Caco-2 (cell line): ENCODE measurements around the gene VPS52. TPM values are rescaled to one million over a fixed set of nuclear protein-coding genes. Genes with fewer than 3 reads are reported as not detected.

Experiments used
- BruUV-seq: library from RNA; stranded (reverse); fragments of 400-500 nt; replicated peaks from 2 replicates; lab custom pipeline; 2021; lab: Mats Ljungman, UMichigan
- CTCF ChIA-PET: fragments of 300-600 bp; sonication (Branson Sonifier 250); formaldehyde crosslinking; loops from one replicate; lab custom pipeline; 2022; ENCODE audit warnings: antibody characterized with exemption; lab: Charles Lee
- POLR2A ChIA-PET: fragments of 300-600 bp; sonication (Branson Sonifier 250); formaldehyde crosslinking; loops from one replicate; lab custom pipeline; 2022; ENCODE audit warnings: antibody characterized with exemption; lab: Charles Lee
- DNase-seq, 2 experiments: peaks; one replicate each; pipeline versions ENCODE4 v3.0.0 to v3.0.0-alpha.2; 2020 to 2022
- H3K27me3 ChIP-seq: replicated peaks from 2 replicates; pipeline ENCODE4 v1.6.0; 2011; ENCODE audit warnings: low read length; ENCODE audit not compliant: control insufficient read depth, insufficient read depth
- H3K36me3 ChIP-seq: 2 replicates; pipeline ENCODE4 v1.5.1; 2011; ENCODE audit warnings: low read length; ENCODE audit not compliant: control insufficient read depth, insufficient read depth
- H3K4me1 ChIP-seq: fragments of 250-450 bp; sonication (Bioruptor Pico); 2 replicates; pipeline ENCODE4 v1.5.1; 2020; ENCODE audit warnings: mild to moderate bottlenecking
- H3K4me3 ChIP-seq: 2 replicates; pipeline ENCODE4 v1.5.1; 2011; ENCODE audit warnings: low read depth, mild to moderate bottlenecking, control low read depth, low read length
- H3K9me3 ChIP-seq: fragments of 250-450 bp; sonication (Bioruptor Pico); 2 replicates; pipeline ENCODE4 v1.5.1; 2020; ENCODE audit warnings: mild to moderate bottlenecking, moderate library complexity
- H3K27ac Mint-ChIP-seq: one replicate; pipeline ENCODE4 v1.8.0; 2022; ENCODE audit warnings: mixed read lengths; ENCODE audit not compliant: unreplicated experiment
- H3K27me3 Mint-ChIP-seq: one replicate; pipeline ENCODE4 v1.8.0; 2022; ENCODE audit warnings: mixed read lengths; ENCODE audit not compliant: insufficient read depth, unreplicated experiment
- H3K36me3 Mint-ChIP-seq: one replicate; pipeline ENCODE4 v1.8.0; 2022; ENCODE audit warnings: mild to moderate bottlenecking, mixed read lengths; ENCODE audit not compliant: insufficient read depth, unreplicated experiment
- H3K4me1 Mint-ChIP-seq: one replicate; pipeline ENCODE4 v1.8.0; 2022; ENCODE audit warnings: low read depth, mixed read lengths; ENCODE audit not compliant: unreplicated experiment
- H3K4me3 Mint-ChIP-seq: one replicate; pipeline ENCODE4 v1.8.0; 2022; ENCODE audit warnings: mild to moderate bottlenecking, moderate library complexity, mixed read lengths; ENCODE audit not compliant: unreplicated experiment
- H3K9me3 Mint-ChIP-seq: one replicate; pipeline ENCODE4 v1.8.0; 2022; ENCODE audit warnings: mixed read lengths; ENCODE audit not compliant: unreplicated experiment
- CTCF ChIP-seq, 2 experiments: fragments of 200-600 bp in 1 of 2; IDR thresholded peaks; 1 replicate in 1 of 2; 2 replicates in 1 of 2; pipeline versions ENCODE4 v1.5.1 to v1.8.0; 2011 to 2022; ENCODE audit warnings: antibody characterized with exemption in 1 of 2, control low read depth in 1 of 2, inconsistent platforms in 1 of 2, low read depth in 1 of 2, low read length in 1 of 2, mild to moderate bottlenecking in 1 of 2, moderate library complexity in 1 of 2; ENCODE audit not compliant: insufficient read depth in 1 of 2, severe bottlenecking in 1 of 2, unreplicated experiment in 1 of 2
- intact Hi-C: fragments of 100-400 bp; cut with micrococcal nuclease; formaldehyde crosslinking; loops from one replicate; pipeline ENCODE4 v1.10.0; 2022; ENCODE audit not compliant: unreplicated experiment
- total RNA-seq: library from RNA; stranded (reverse); gene quantifications from 2 replicates; pipeline ENCODE4 v1.2.3, GENCODE V29; 2022

VPS52 gene
- total RNA-seq, 1 experiment from 2014 or later = 55.6 TPM

GRCh38 chr6:33204415-33205190 lies 67.1 kb downstream of the VPS52 start, which contains the start of gene HSD17B8:
HSD17B8 (plus strand) TSS chr6:33204655; CDS start chr6:33204669, 14 bp downstream.
- H3K27me3 Mint-ChIP-seq = no peaks in the 10 kb centered on the region
- H3K9me3 Mint-ChIP-seq = no peaks in the 10 kb centered on the region
- Histone ChIP-seq H3K9me3 (no peaks in the 10 kb centered on the region), H3K4me3 (peak within 1 kb of the TSS; percentile 69), H3K4me1 (peaks cover 22% of the 10 kb centered on the region), H3K27me3 (no peaks in the 10 kb centered on the region), H3K36me3 (peaks cover 13% of the 10 kb centered on the region)
- peak within 1 kb of the TSS; percentile 90 for H3K27ac Mint-ChIP-seq
- no peak for TF ChIP-seq CTCF (IDR thresholded peaks at IDR 0.05; ENCODE audit: insufficient read depth in 1 of 2, low read depth in 1 of 2, low read length in 1 of 2, severe bottlenecking in 1 of 2, unreplicated experiment in 1 of 2)
- intact Hi-C loops = loop anchor here (1.0 kb wide), 1 partner anchor 44 kb away; no protein-coding TSS in a partner anchor
- DNase-seq = peak; percentile 93
- no TSS peak for BruUV-seq
- peak within 1 kb of the TSS; percentile 90 for H3K4me3 Mint-ChIP-seq
- H3K36me3 Mint-ChIP-seq = peaks cover 74% of the 10 kb centered on the region
- CTCF ChIA-PET = interaction anchor here (1.0 to 1.6 kb wide), 3 partner anchors 44 to 271 kb away, joined by 7 to 11 read pairs (median 7); no protein-coding TSS in a partner anchor
- peaks cover 31% of the 10 kb centered on the region for H3K4me1 Mint-ChIP-seq
- POLR2A ChIA-PET = interaction anchor here (0.7 to 1.6 kb wide), 3 partner anchors 84 to 1701 kb away, joined by 3 to 16 read pairs (median 9); partner anchors contain the start of gene WDR46

DNA sequence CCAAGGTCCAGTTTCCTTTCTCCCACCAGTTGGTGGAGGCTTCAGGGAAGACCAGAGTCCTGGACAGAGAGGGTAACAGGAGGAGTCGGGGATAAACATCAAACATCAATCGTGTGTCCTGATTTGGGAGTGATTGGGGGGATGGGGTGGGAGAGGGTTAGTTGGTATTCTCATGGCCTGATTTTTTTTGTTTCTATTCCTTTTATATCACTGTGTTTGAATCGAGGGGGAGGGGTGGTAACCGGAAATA lies 67.6 kb downstream of the VPS52 start:
- H3K36me3 ChIP-seq = peaks cover 13% of the 10 kb centered on the region
- TF ChIP-seq CTCF (IDR thresholded peaks at IDR 0.05; ENCODE audit: insufficient read depth in 1 of 2, low read depth in 1 of 2, low read length in 1 of 2, severe bottlenecking in 1 of 2, unreplicated experiment in 1 of 2) = no peak
- Mint-ChIP-seq H3K27me3 (no peaks in the 10 kb centered on the region), H3K9me3 (no peaks in the 10 kb centered on the region), H3K4me3 (peak overlapping the region; percentile 90), H3K27ac (no peak overlapping the region), H3K36me3 (peaks cover 69% of the 10 kb centered on the region), H3K4me1 (peaks cover 33% of the 10 kb centered on the region)
- POLR2A ChIA-PET = interaction anchor here (0.7 to 1.6 kb wide), 3 partner anchors 85 to 1701 kb away, joined by 3 to 16 read pairs (median 9); partner anchors contain the start of gene WDR46
- intact Hi-C loops = no loop called here
- no peaks in the 10 kb centered on the region for H3K27me3 ChIP-seq
- H3K4me1 ChIP-seq = peaks cover 22% of the 10 kb centered on the region
- H3K9me3 ChIP-seq = no peaks in the 10 kb centered on the region
- no peak for DNase-seq
- CTCF ChIA-PET = interaction anchor here (1.0 to 1.6 kb wide), 2 partner anchors 44 to 271 kb away, joined by 7 to 11 read pairs; no protein-coding TSS in a partner anchor
- BruUV-seq = no TSS peak
- no peak overlapping the region for H3K4me3 ChIP-seq

- intact Hi-C loops = no loop called here
- H3K9me3 ChIP-seq = no peaks in the 10 kb centered on the region
- H3K4me1 ChIP-seq = peaks cover 22% of the 10 kb centered on the region
- peaks cover 13% of the 10 kb centered on the region for H3K36me3 ChIP-seq
- H3K4me3 ChIP-seq = no peak overlapping the region
- CTCF ChIA-PET = no interaction called here
- H3K27me3 Mint-ChIP-seq = no peaks in the 10 kb centered on the region
- POLR2A ChIA-PET = interaction anchor here (0.7 kb wide), 1 partner anchor 1702 kb away, joined by 3 read pairs; no protein-coding TSS in a partner anchor
- TF ChIP-seq CTCF (IDR thresholded peaks at IDR 0.05; ENCODE audit: insufficient read depth in 1 of 2, low read depth in 1 of 2, low read length in 1 of 2, severe bottlenecking in 1 of 2, unreplicated experiment in 1 of 2) = no peak
- H3K4me3 Mint-ChIP-seq = peak overlapping the region; percentile 90
- no peaks in the 10 kb centered on the region for H3K27me3 ChIP-seq
- peaks cover 64% of the 10 kb centered on the region for H3K36me3 Mint-ChIP-seq
- no TSS peak for BruUV-seq
- H3K9me3 Mint-ChIP-seq = no peaks in the 10 kb centered on the region
- no peak overlapping the region for H3K27ac Mint-ChIP-seq
- H3K4me1 Mint-ChIP-seq = peaks cover 38% of the 10 kb centered on the region
- no peak for DNase-seq
Observed at GRCh38 chr6:33203443-33204164, 68.1 kb downstream of the VPS52 start.
